DOHH2 (cell line): ENCODE data around the gene TCP11L1.

Experiments used
- H3F3A ChIP-seq: fragments of 200-600 bp; sonication (generic), shearing (Covaris generic); 2 replicates; pipeline ENCODE4 v1.6.0; 2016; ENCODE audit warnings: antibody characterized with exemption, mild to moderate bottlenecking; ENCODE audit not compliant: control insufficient read depth, insufficient read depth
- H3K27ac ChIP-seq: fragments of 200-600 bp; sonication (generic); 2 replicates; pipeline ENCODE4 v1.5.1; 2014; ENCODE audit warnings: low read depth, mild to moderate bottlenecking, low read length, moderate library complexity
- H3K27me3 ChIP-seq: fragments of 200-600 bp; sonication (generic); 2 replicates; pipeline ENCODE4 v1.6.1; 2014; ENCODE audit warnings: mild to moderate bottlenecking, low read length, mixed read lengths; ENCODE audit not compliant: control insufficient read depth
- H3K36me3 ChIP-seq: fragments of 200-600 bp; sonication (generic); 2 replicates; pipeline ENCODE4 v1.6.1; 2014; ENCODE audit warnings: mild to moderate bottlenecking, low read length, moderate library complexity, mixed read lengths; ENCODE audit not compliant: control insufficient read depth
- H3K4me1 ChIP-seq: fragments of 200-600 bp; sonication (generic); 2 replicates; pipeline ENCODE4 v1.6.1; 2014; ENCODE audit warnings: mild to moderate bottlenecking, low read length, mixed read lengths; ENCODE audit not compliant: control insufficient read depth
- H3K4me2 ChIP-seq: fragments of 200-600 bp; sonication (generic); 2 replicates; pipeline ENCODE4 v1.6.0; 2014; ENCODE audit warnings: mild to moderate bottlenecking, low read length, moderate library complexity
- H3K4me3 ChIP-seq: fragments of 200-600 bp; sonication (generic); 2 replicates; pipeline ENCODE4 v1.5.1; 2014; ENCODE audit warnings: mild to moderate bottlenecking, low read length, mixed read lengths
- H3K79me2 ChIP-seq: fragments of 200-600 bp; sonication (generic); 2 replicates; pipeline ENCODE4 v1.6.1; 2014; ENCODE audit warnings: mild to moderate bottlenecking, low read length, mixed read lengths; ENCODE audit not compliant: control insufficient read depth
- H3K9me2 ChIP-seq: fragments of 200-600 bp; sonication (generic); replicated peaks from 2 replicates; pipeline ENCODE4 v1.6.1; 2014; ENCODE audit warnings: mild to moderate bottlenecking, low read length, mixed read lengths; ENCODE audit not compliant: control insufficient read depth
- H3K9me3 ChIP-seq: fragments of 200-600 bp; sonication (generic); 2 replicates; pipeline ENCODE4 v1.6.1; 2014; ENCODE audit warnings: antibody characterized with exemption, low read length, mixed read lengths; ENCODE audit not compliant: control insufficient read depth, insufficient read depth
- H4K20me1 ChIP-seq: fragments of 200-600 bp; sonication (generic); 2 replicates; pipeline ENCODE4 v1.6.0; 2014; ENCODE audit warnings: low read depth, mild to moderate bottlenecking, antibody characterized with exemption, low read length, moderate library complexity; ENCODE audit not compliant: control insufficient read depth, insufficient read depth
- CTCF ChIP-seq: fragments of 200-600 bp; sonication (generic); IDR thresholded peaks from one replicate; pipeline ENCODE4 v1.5.1; 2014; ENCODE audit warnings: antibody characterized with exemption, mild to moderate bottlenecking, low read depth, low read length; ENCODE audit not compliant: poor library complexity, severe bottlenecking
- EZH2phosphoT487 ChIP-seq: fragments of 200-600 bp; sonication (generic); IDR thresholded peaks from 2 replicates; pipeline ENCODE4 v1.6.1; 2017; ENCODE audit warnings: borderline replicate concordance, mild to moderate bottlenecking, antibody characterized with exemption, low read length, moderate library complexity, mixed read lengths

The TCP11L1 gene

GRCh38 chr11:33060271-33060670 lies 20.9 kb downstream of the TCP11L1 start:
- TF ChIP-seq EZH2phosphoT487 (no peak), CTCF (no peak)
- Histone ChIP-seq H4K20me1 (no peaks in the 10 kb centered on the region), H3K27me3 (no peaks in the 10 kb centered on the region), H3F3A (no peaks in the 10 kb centered on the region), H3K4me3 (no peak overlapping the region), H3K9me2 (no peaks in the 10 kb centered on the region), H3K9me3 (no peaks in the 10 kb centered on the region), H3K79me2 (no peaks in the 10 kb centered on the region), H3K27ac (no peak overlapping the region), H3K36me3 (peaks cover 27% of the 10 kb centered on the region), H3K4me1 (peaks cover 20% of the 10 kb centered on the region), H3K4me2 (no peak overlapping the region)

- no peak for TF ChIP-seq CTCF
- no peak for TF ChIP-seq EZH2phosphoT487
- H3K36me3 ChIP-seq = peaks cover 37% of the 10 kb centered on the region
- H3F3A ChIP-seq = no peaks in the 10 kb centered on the region
- no peaks in the 10 kb centered on the region for H3K9me2 ChIP-seq
- no peak overlapping the region for H3K27ac ChIP-seq
- H4K20me1 ChIP-seq = no peaks in the 10 kb centered on the region
- H3K4me3 ChIP-seq = no peak overlapping the region
- no peaks in the 10 kb centered on the region for H3K79me2 ChIP-seq
- peaks cover 24% of the 10 kb centered on the region for H3K4me1 ChIP-seq
- no peak overlapping the region for H3K4me2 ChIP-seq
- no peaks in the 10 kb centered on the region for H3K27me3 ChIP-seq
- H3K9me3 ChIP-seq = no peaks in the 10 kb centered on the region
These were observed 22.8 kb downstream of the TCP11L1 start for GRCh38 chr11:33062137-33062536.

- Histone ChIP-seq H3K36me3 (peaks cover 31% of the 10 kb centered on the region), H3K79me2 (no peaks in the 10 kb centered on the region), H3K4me2 (no peak overlapping the region), H4K20me1 (no peaks in the 10 kb centered on the region), H3K9me3 (no peaks in the 10 kb centered on the region), H3K9me2 (no peaks in the 10 kb centered on the region), H3K4me3 (no peak overlapping the region), H3K4me1 (peaks cover 24% of the 10 kb centered on the region), H3K27me3 (no peaks in the 10 kb centered on the region), H3K27ac (no peak overlapping the region), H3F3A (no peaks in the 10 kb centered on the region)
- TF ChIP-seq CTCF = no peak
- TF ChIP-seq EZH2phosphoT487 = no peak
These were observed 24.0 kb downstream of the TCP11L1 start for GRCh38 chr11:33063326-33063881.
